Neural cell (in vitro differentiated cells): ENCODE results near the gene COG5. TPM values are rescaled to one million over a fixed set of nuclear protein-coding genes. Genes with fewer than 3 reads are reported as not detected.

Source experiments
- H2AFZ ChIP-seq: fragments of 200-600, 300-800 bp; sonication (generic), shearing (Covaris generic); 2 replicates; pipeline ENCODE4 v1.6.0; 2014; ENCODE audit warnings: low read depth, mild to moderate bottlenecking, antibody characterized with exemption, low read length, moderate library complexity
- H3F3A ChIP-seq: fragments of 200-600 bp; shearing (Covaris generic); 2 replicates; pipeline ENCODE4 v1.6.1; 2016; ENCODE audit warnings: mild to moderate bottlenecking, moderate library complexity, mixed read lengths, antibody characterized with exemption, low read length; ENCODE audit not compliant: insufficient read depth, poor library complexity, severe bottlenecking
- H3K27ac ChIP-seq: fragments of 200-600, 300-800 bp; sonication (generic), shearing (Covaris generic); 2 replicates; pipeline ENCODE4 v1.5.1; 2014; ENCODE audit warnings: mild to moderate bottlenecking, low read length, moderate library complexity
- H3K27me3 ChIP-seq: fragments of 300-800, 200-600 bp; sonication (generic), shearing (Covaris generic); 2 replicates; pipeline ENCODE4 v1.6.0; 2014; ENCODE audit warnings: mild to moderate bottlenecking, low read depth, low read length, moderate library complexity; ENCODE audit not compliant: insufficient read depth
- H3K36me3 ChIP-seq: fragments of 300-800, 200-600 bp; sonication (generic), shearing (Covaris generic); 2 replicates; pipeline ENCODE4 v1.5.1; 2014; ENCODE audit warnings: mild to moderate bottlenecking, antibody characterized with exemption, low read length, moderate library complexity; ENCODE audit not compliant: insufficient read depth
- H3K4me2 ChIP-seq: fragments of 300-800, 200-600 bp; sonication (generic), shearing (Covaris generic); 2 replicates; pipeline ENCODE4 v1.6.0; 2014; ENCODE audit warnings: mild to moderate bottlenecking, low read length
- H3K4me3 ChIP-seq: fragments of 300-800, 200-600 bp; sonication (generic), shearing (Covaris generic); 2 replicates; pipeline ENCODE4 v1.5.1; 2014; ENCODE audit warnings: mild to moderate bottlenecking, low read length, moderate library complexity
- H3K79me2 ChIP-seq: fragments of 200-600 bp; shearing (Covaris generic); replicated peaks from 2 replicates; pipeline ENCODE4 v1.6.0; 2014; ENCODE audit warnings: mild to moderate bottlenecking, low read length, moderate library complexity; ENCODE audit not compliant: insufficient read depth
- H3K9ac ChIP-seq: fragments of 300-800, 200-600 bp; sonication (generic), shearing (Covaris generic); 2 replicates; pipeline ENCODE4 v1.6.1; 2016; ENCODE audit warnings: mild to moderate bottlenecking, low read length, mixed read lengths
- H3K9me2 ChIP-seq: fragments of 200-600 bp; shearing (Covaris generic); 2 replicates; pipeline ENCODE4 v1.6.1; 2016; ENCODE audit warnings: mild to moderate bottlenecking, low read length, mixed read lengths; ENCODE audit not compliant: insufficient read depth
- H3K9me3 ChIP-seq: fragments of 200-600, 300-800 bp; sonication (generic), shearing (Covaris generic); 2 replicates; pipeline ENCODE4 v1.6.1; 2016; ENCODE audit warnings: mild to moderate bottlenecking, mixed run types, low read length, moderate library complexity, mixed read lengths
- H4K20me1 ChIP-seq: fragments of 200-600 bp; shearing (Covaris generic); 2 replicates; pipeline ENCODE4 v1.6.1; 2016; ENCODE audit warnings: mild to moderate bottlenecking, mixed run types; ENCODE audit not compliant: insufficient read depth
- EP300 ChIP-seq: fragments of 450-650 bp; conservative IDR thresholded peaks from 2 replicates; pipeline ENCODE4 v1.6.1; 2014; ENCODE audit warnings: antibody characterized with exemption, mild to moderate bottlenecking, moderate library complexity; ENCODE audit not compliant: poor library complexity, severe bottlenecking
- EZH2 ChIP-seq: fragments of 200-600, 300-800 bp; shearing (Covaris generic), sonication (generic); IDR thresholded peaks from 2 replicates; pipeline ENCODE4 v1.6.1; 2014; ENCODE audit warnings: antibody characterized with exemption, low read length, borderline replicate concordance, mild to moderate bottlenecking; ENCODE audit not compliant: insufficient read depth, poor library complexity, severe bottlenecking
- MXI1 ChIP-seq: fragments of 450-650 bp; conservative IDR thresholded peaks from 2 replicates; pipeline ENCODE4 v1.6.1; 2014; ENCODE audit warnings: antibody characterized with exemption, mild to moderate bottlenecking; ENCODE audit not compliant: poor library complexity, severe bottlenecking
- POLR2AphosphoS5 ChIP-seq: IDR thresholded peaks from 2 replicates; pipeline ENCODE4 v1.6.1; 2012
- RAD21 ChIP-seq: fragments of 450-650 bp; conservative IDR thresholded peaks from 2 replicates; pipeline ENCODE4 v1.6.1; 2014; ENCODE audit warnings: antibody characterized with exemption, mild to moderate bottlenecking, moderate library complexity
- REST ChIP-seq: IDR thresholded peaks from 2 replicates; pipeline ENCODE4 v1.6.1; 2012; ENCODE audit warnings: borderline replicate concordance
- SMC3 ChIP-seq: fragments of 450-650 bp; conservative IDR thresholded peaks from 2 replicates; pipeline ENCODE4 v1.6.1; 2014; ENCODE audit warnings: antibody characterized with exemption, mild to moderate bottlenecking, moderate library complexity; ENCODE audit not compliant: poor library complexity
- TAF1 ChIP-seq: IDR thresholded peaks from 2 replicates; pipeline ENCODE4 v1.6.1; 2012; ENCODE audit warnings: low read depth
- polyA plus RNA-seq: library from polyadenylated mRNA; depleted of rRNA; stranded (reverse); fragments of >200 nt; gene quantifications from 2 replicates; pipeline ENCODE4 v1.2.3, GENCODE V29; 2014
- TF ChIP-seq, protein P1 (sequence below): fragments of 450-650 bp; IDR thresholded peaks from 2 replicates; pipeline ENCODE4 v1.5.1; 2014; ENCODE audit warnings: antibody characterized with exemption, mild to moderate bottlenecking, moderate library complexity; ENCODE audit not compliant: poor library complexity, severe bottlenecking

The COG5 gene
- polyA plus RNA-seq, 1 donor from 2014 or later: 13.3 TPM

DNA sequence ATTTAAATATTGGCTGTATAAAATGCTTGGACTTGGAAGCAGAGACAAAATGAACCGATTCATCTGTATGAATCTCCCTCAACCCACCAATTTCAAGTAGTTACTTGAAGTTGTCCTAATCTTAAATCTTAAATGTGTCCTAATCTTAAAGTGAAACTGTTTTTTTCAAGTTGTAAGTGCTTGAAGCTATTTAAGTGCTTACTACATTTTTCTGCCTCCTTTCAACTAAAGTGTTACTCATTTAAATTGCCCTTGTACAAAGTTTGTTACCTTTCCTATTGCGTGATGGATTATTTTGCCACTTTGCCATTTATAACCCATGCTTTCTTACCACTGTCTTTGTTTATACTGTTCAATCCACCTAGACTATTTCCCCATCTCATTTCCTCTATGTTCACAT, 19.2 kb upstream of the COG5 start:
- no peak overlapping the region for H3K9ac ChIP-seq
- H3K4me2 ChIP-seq: no peak overlapping the region
- H3K9me2 ChIP-seq: no peaks in the 10 kb centered on the region
- H3K4me3 ChIP-seq: no peak overlapping the region
- H3F3A ChIP-seq: no peaks in the 10 kb centered on the region
- TF ChIP-seq MXI1: no peak
- no peak for TF ChIP-seq REST
- TF ChIP-seq POLR2AphosphoS5: no peak
- no peak for TF ChIP-seq EZH2
- no peak for TF ChIP-seq TAF1
- TF ChIP-seq, protein P1, sequence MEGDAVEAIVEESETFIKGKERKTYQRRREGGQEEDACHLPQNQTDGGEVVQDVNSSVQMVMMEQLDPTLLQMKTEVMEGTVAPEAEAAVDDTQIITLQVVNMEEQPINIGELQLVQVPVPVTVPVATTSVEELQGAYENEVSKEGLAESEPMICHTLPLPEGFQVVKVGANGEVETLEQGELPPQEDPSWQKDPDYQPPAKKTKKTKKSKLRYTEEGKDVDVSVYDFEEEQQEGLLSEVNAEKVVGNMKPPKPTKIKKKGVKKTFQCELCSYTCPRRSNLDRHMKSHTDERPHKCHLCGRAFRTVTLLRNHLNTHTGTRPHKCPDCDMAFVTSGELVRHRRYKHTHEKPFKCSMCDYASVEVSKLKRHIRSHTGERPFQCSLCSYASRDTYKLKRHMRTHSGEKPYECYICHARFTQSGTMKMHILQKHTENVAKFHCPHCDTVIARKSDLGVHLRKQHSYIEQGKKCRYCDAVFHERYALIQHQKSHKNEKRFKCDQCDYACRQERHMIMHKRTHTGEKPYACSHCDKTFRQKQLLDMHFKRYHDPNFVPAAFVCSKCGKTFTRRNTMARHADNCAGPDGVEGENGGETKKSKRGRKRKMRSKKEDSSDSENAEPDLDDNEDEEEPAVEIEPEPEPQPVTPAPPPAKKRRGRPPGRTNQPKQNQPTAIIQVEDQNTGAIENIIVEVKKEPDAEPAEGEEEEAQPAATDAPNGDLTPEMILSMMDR: no peak
- no peak for TF ChIP-seq EP300
- no peak for TF ChIP-seq SMC3
- TF ChIP-seq RAD21: no peak
- H3K27me3 ChIP-seq: no peaks in the 10 kb centered on the region
- no peaks in the 10 kb centered on the region for H3K36me3 ChIP-seq
- no peaks in the 10 kb centered on the region for H4K20me1 ChIP-seq
- H3K79me2 ChIP-seq: no peaks in the 10 kb centered on the region
- no peak overlapping the region for H2AFZ ChIP-seq
- H3K9me3 ChIP-seq: no peaks in the 10 kb centered on the region
- H3K27ac ChIP-seq: no peak overlapping the region

DNA sequence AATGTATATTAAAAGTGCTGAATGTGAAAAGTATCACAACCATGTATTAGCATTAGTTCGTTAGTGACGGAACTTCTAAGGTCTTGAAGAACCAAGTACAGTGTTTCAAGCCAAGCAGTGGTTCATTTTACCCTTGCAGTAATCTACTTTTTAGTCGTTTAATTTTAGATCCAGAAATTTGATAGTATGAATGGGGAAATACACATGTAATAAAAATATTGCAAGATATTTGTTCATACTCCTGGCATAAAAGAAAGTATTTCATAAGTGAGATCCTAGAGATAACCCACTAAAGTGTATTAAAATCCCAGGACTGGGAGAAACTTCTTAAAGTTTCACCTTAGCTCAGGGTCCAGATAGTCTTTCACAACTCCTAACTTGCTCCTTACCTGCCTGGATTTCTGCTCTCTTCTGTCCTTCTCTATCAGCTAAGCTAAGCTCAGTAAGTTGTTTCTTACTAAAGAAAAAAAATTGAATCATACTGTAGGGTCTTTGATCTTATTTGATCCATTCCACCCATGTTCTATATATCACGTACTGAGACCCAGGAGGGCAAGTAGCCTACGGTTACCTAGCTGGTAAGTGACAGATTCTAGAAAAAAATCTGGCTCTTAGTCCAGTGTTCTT, 17.8 kb upstream of the COG5 start:
- Histone ChIP-seq H3K27ac (no peak overlapping the region), H3K36me3 (no peaks in the 10 kb centered on the region), H3K9me2 (no peaks in the 10 kb centered on the region), H3K4me3 (peak overlapping the region; percentile 82), H2AFZ (no peak overlapping the region), H3K79me2 (no peaks in the 10 kb centered on the region), H3K9me3 (no peaks in the 10 kb centered on the region), H3K27me3 (no peaks in the 10 kb centered on the region), H3K4me2 (peak overlapping the region; percentile 46), H3K9ac (no peak overlapping the region), H4K20me1 (no peaks in the 10 kb centered on the region), H3F3A (no peaks in the 10 kb centered on the region)
- TF ChIP-seq RAD21: no peak
- no peak for TF ChIP-seq MXI1
- TF ChIP-seq SMC3: no peak
- TF ChIP-seq POLR2AphosphoS5: no peak
- TF ChIP-seq, protein P1: no peak
- TF ChIP-seq REST: no peak
- TF ChIP-seq TAF1: no peak
- no peak for TF ChIP-seq EZH2
- no peak for TF ChIP-seq EP300
